Activated T-cell treated with anti-CD3 and anti-CD28 coated beads, Interleukin-2, amount 50 U/mL, for 4 hours (primary cell): ENCODE measurements around the gene TREH. TPM values are rescaled to one million over a fixed set of nuclear protein-coding genes. Genes with fewer than 3 reads are reported as not detected.

Experiments used
- ATAC-seq, 2 donors: fragments of 200-7000 bp; cut with Tn5 transposase; one replicate each; pipeline ENCODE4 v1.10.0; 2021
- DNase-seq: peaks from one replicate; pipeline ENCODE4 v3.0.0-alpha.2; 2020
- H3K27me3 Mint-ChIP-seq: one replicate; pipeline ENCODE4 v1.8.0; 2021; ENCODE audit warnings: low read depth, mixed read lengths
- H3K36me3 Mint-ChIP-seq: one replicate; pipeline ENCODE4 v1.8.0; 2022; ENCODE audit warnings: mixed read lengths; ENCODE audit not compliant: insufficient read depth
- H3K4me1 Mint-ChIP-seq: one replicate; pipeline ENCODE4 v1.8.0; 2021; ENCODE audit warnings: low read depth, mixed read lengths
- H3K4me3 Mint-ChIP-seq: one replicate; pipeline ENCODE4 v1.8.0; 2021; ENCODE audit warnings: mild to moderate bottlenecking, moderate library complexity, mixed read lengths
- H3K9me3 Mint-ChIP-seq: one replicate; pipeline ENCODE4 v1.8.0; 2021; ENCODE audit warnings: mixed read lengths
- total RNA-seq, 3 donors: library from RNA; stranded (reverse); gene quantifications; one replicate each; pipeline ENCODE4 v1.2.1, GENCODE V29; 2021

TREH gene
- total RNA-seq, 3 donors from 2014 or later: not detected

GRCh38 chr11:118653684-118654390 lies 25.6 kb downstream of the TREH start:
- ATAC-seq (no peak), DNase-seq (no peak)
- Mint-ChIP-seq H3K36me3 (no peaks in the 10 kb centered on the region), H3K9me3 (no peaks in the 10 kb centered on the region), H3K27me3 (no peaks in the 10 kb centered on the region), H3K4me3 (no peak overlapping the region), H3K4me1 (peaks cover 9% of the 10 kb centered on the region)

- no peak for ATAC-seq
- Mint-ChIP-seq H3K9me3 (no peaks in the 10 kb centered on the region), H3K4me3 (no peak overlapping the region), H3K4me1 (peaks cover 9% of the 10 kb centered on the region), H3K27me3 (no peaks in the 10 kb centered on the region), H3K36me3 (no peaks in the 10 kb centered on the region)
- no peak for DNase-seq
These were observed 26.7 kb downstream of the TREH start for GRCh38 chr11:118652681-118653181.

- Mint-ChIP-seq H3K4me1 (peaks cover 9% of the 10 kb centered on the region), H3K9me3 (no peaks in the 10 kb centered on the region), H3K4me3 (no peak overlapping the region), H3K36me3 (no peaks in the 10 kb centered on the region), H3K27me3 (no peaks in the 10 kb centered on the region)
- ATAC-seq: no peak
- DNase-seq: no peak
These were observed 27.6 kb downstream of the TREH start for GRCh38 chr11:118651820-118652219.

- Mint-ChIP-seq H3K4me1 (peaks cover 9% of the 10 kb centered on the region), H3K36me3 (no peaks in the 10 kb centered on the region), H3K27me3 (no peaks in the 10 kb centered on the region), H3K9me3 (no peaks in the 10 kb centered on the region), H3K4me3 (no peak overlapping the region)
- no peak for ATAC-seq
- no peak for DNase-seq
These were observed 29.1 kb downstream of the TREH start for GRCh38 chr11:118650366-118650765.

GRCh38 chr11:118649941-118650340 lies 29.5 kb downstream of the TREH start:
- H3K36me3 Mint-ChIP-seq: no peaks in the 10 kb centered on the region
- peaks cover 9% of the 10 kb centered on the region for H3K4me1 Mint-ChIP-seq
- no peak overlapping the region for H3K4me3 Mint-ChIP-seq
- H3K9me3 Mint-ChIP-seq: no peaks in the 10 kb centered on the region
- DNase-seq (no peak), ATAC-seq (no peak)
- no peaks in the 10 kb centered on the region for H3K27me3 Mint-ChIP-seq

GRCh38 chr11:118648291-118648690 lies 31.2 kb downstream of the TREH start:
- Mint-ChIP-seq H3K4me3 (no peak overlapping the region), H3K36me3 (no peaks in the 10 kb centered on the region), H3K4me1 (peaks cover 9% of the 10 kb centered on the region), H3K27me3 (no peaks in the 10 kb centered on the region), H3K9me3 (no peaks in the 10 kb centered on the region)
- ATAC-seq: no peak
- DNase-seq: no peak

- ATAC-seq (no peak), DNase-seq (no peak)
- no peaks in the 10 kb centered on the region for H3K36me3 Mint-ChIP-seq
- no peaks in the 10 kb centered on the region for H3K4me1 Mint-ChIP-seq
- no peaks in the 10 kb centered on the region for H3K9me3 Mint-ChIP-seq
- no peak overlapping the region for H3K4me3 Mint-ChIP-seq
- no peaks in the 10 kb centered on the region for H3K27me3 Mint-ChIP-seq
These were observed 33.1 kb downstream of the TREH start for GRCh38 chr11:118646393-118646792.

GRCh38 chr11:118645066-118645715 lies 34.3 kb downstream of the TREH start:
- no peaks in the 10 kb centered on the region for H3K4me1 Mint-ChIP-seq
- H3K9me3 Mint-ChIP-seq: no peaks in the 10 kb centered on the region
- H3K36me3 Mint-ChIP-seq: no peaks in the 10 kb centered on the region
- no peaks in the 10 kb centered on the region for H3K27me3 Mint-ChIP-seq
- ATAC-seq (no peak), DNase-seq (no peak)
- no peak overlapping the region for H3K4me3 Mint-ChIP-seq

GRCh38 chr11:118644496-118644895 lies 35.0 kb downstream of the TREH start:
- Mint-ChIP-seq H3K4me1 (no peaks in the 10 kb centered on the region), H3K36me3 (no peaks in the 10 kb centered on the region), H3K27me3 (no peaks in the 10 kb centered on the region), H3K4me3 (no peak overlapping the region), H3K9me3 (no peaks in the 10 kb centered on the region)
- ATAC-seq (no peak), DNase-seq (no peak)

GRCh38 chr11:118643995-118644345 lies 35.5 kb downstream of the TREH start:
- no peak for ATAC-seq
- no peak overlapping the region for H3K4me3 Mint-ChIP-seq
- no peaks in the 10 kb centered on the region for H3K4me1 Mint-ChIP-seq
- H3K36me3 Mint-ChIP-seq: no peaks in the 10 kb centered on the region
- H3K27me3 Mint-ChIP-seq: no peaks in the 10 kb centered on the region
- DNase-seq: no peak
- no peaks in the 10 kb centered on the region for H3K9me3 Mint-ChIP-seq

- H3K4me1 Mint-ChIP-seq: no peaks in the 10 kb centered on the region
- DNase-seq: no peak
- H3K27me3 Mint-ChIP-seq: no peaks in the 10 kb centered on the region
- no peak overlapping the region for H3K4me3 Mint-ChIP-seq
- ATAC-seq: no peak
- H3K36me3 Mint-ChIP-seq: no peaks in the 10 kb centered on the region
- no peaks in the 10 kb centered on the region for H3K9me3 Mint-ChIP-seq
These were observed 36.1 kb downstream of the TREH start for GRCh38 chr11:118643142-118643994.

GRCh38 chr11:118641397-118642019 lies 37.9 kb downstream of the TREH start:
- no peak for DNase-seq
- H3K36me3 Mint-ChIP-seq: no peaks in the 10 kb centered on the region
- H3K9me3 Mint-ChIP-seq: no peaks in the 10 kb centered on the region
- ATAC-seq: no peak
- no peak overlapping the region for H3K4me3 Mint-ChIP-seq
- H3K27me3 Mint-ChIP-seq: no peaks in the 10 kb centered on the region
- no peaks in the 10 kb centered on the region for H3K4me1 Mint-ChIP-seq

- Mint-ChIP-seq H3K9me3 (no peaks in the 10 kb centered on the region), H3K27me3 (no peaks in the 10 kb centered on the region), H3K4me1 (no peaks in the 10 kb centered on the region), H3K4me3 (no peak overlapping the region), H3K36me3 (no peaks in the 10 kb centered on the region)
- no peak for DNase-seq
- ATAC-seq: no peak
These were observed 38.9 kb downstream of the TREH start for GRCh38 chr11:118640332-118641154.

GRCh38 chr11:118639899-118640298 lies 39.6 kb downstream of the TREH start:
- Mint-ChIP-seq H3K9me3 (no peaks in the 10 kb centered on the region), H3K27me3 (no peaks in the 10 kb centered on the region), H3K4me3 (no peak overlapping the region), H3K4me1 (no peaks in the 10 kb centered on the region), H3K36me3 (no peaks in the 10 kb centered on the region)
- no peak for DNase-seq
- no peak for ATAC-seq
